Posterior vena cava (tissue), 2 donors: Measurements from ENCODE around the gene LZTS2. TPM values are rescaled to one million over a fixed set of nuclear protein-coding genes. Genes with fewer than 3 reads are reported as not detected.
A peak's percentile ranks its signal among the peaks of the same experiment; 100 is the strongest.

ENCODE experiments used
- DNase-seq: peaks from one replicate; pipeline ENCODE4 v3.0.0-alpha.2; 2020; ENCODE audit warnings: low spot score
- intact Hi-C, 2 donors: fragments of 100-400 bp; cut with DNase I; formaldehyde crosslinking; loops; one replicate each; pipeline versions ENCODE4 v1.14.1 to v1.14.2; 2022 to 2023
- total RNA-seq, 2 donors: library from RNA; stranded (reverse); fragmentation: NEBNext Ultra II Directional; extraction: Animal tissue kit (Norgen Biotek cat#: 25700); gene quantifications; one replicate each; pipeline ENCODE4 v1.2.1, GENCODE V29; 2021
- donor health status: DM: yes; HTN: yes; CAD: no.
- donor health status: DM: yes; HTN: yes; CAD: no.

Gene LZTS2
- total RNA-seq, 2 donors from 2014 or later = 71.4 to 91.3 TPM

DNA sequence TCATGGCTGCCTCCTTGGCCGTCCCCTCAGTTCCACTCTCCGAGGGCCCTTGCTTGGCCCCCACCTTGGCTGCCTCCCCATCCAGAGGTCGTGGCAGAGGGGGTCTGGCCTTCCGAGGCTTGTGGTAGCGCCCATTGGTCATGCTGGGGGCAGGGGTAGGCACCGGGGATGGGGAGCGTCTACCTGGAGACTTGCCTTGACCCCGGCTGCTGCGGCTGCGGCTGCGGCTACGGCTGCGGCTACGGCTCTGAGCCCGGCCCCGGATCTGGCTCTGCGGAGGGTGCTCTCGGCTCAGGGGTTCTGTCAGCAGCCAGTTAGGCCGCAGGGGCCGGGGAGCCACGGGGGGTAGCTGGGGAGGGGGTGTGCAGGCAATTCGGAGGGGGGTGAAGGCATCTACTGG, 10.7 kb downstream of the LZTS2 start:
- intact Hi-C loops = no loop called here
- no peak for DNase-seq

DNA sequence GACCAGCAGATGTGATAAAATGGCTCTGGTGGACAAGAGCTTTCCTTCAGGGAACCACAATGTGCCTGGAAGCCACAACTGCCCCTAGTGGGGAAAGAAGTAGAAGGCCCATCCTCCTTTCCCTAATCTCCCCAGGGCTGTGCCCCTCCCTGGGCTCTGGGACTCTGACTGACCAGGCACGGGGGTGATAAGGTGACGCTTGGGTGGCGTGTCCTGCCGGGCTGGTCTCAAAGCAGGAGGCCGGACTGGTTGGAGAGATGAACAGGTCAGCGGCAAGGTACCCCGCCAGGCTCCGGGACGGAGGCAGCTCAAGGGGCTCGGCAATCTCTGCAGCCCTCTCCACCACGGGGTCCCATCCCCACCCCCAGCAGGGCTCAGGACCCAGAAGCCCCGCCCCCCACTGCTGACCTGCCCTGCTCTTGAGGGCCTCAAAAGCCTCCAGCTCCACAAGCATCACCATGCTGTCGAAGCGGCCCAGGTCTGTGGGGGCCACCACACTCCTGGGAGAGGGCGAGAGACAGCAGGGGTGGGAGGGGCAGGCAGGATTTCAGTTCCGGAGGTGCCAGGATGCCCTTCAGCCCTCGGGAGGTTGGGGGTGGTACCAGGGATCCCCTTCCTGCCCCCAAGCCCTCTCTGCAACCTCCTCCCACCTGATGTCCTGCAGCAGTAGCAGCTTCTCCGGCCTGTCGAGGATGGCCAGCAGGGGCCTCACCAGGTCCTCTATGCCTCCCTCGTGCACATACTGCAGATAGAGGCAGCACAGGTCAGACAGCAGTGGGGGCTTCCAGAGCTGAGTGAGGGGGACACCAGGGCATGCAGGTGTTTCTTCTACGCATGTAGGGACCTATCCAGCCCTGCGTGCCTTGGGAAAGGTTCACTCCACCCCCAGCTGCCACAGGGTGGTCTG, 12.2 kb downstream of the LZTS2 start:
- DNase-seq = no peak
- intact Hi-C loops = loop anchor here in 1 of 2 donors (2.0 kb wide), 1 partner anchor 13 kb away; the partner anchor contains the start of gene LZTS2

- intact Hi-C loops = loop anchor here in 1 of 2 donors (2.0 kb wide), 1 partner anchor 14 kb away; the partner anchor contains the start of gene LZTS2
Observed at GRCh38 chr10:101012525-101013364, 13.1 kb downstream of the LZTS2 start.

DNA sequence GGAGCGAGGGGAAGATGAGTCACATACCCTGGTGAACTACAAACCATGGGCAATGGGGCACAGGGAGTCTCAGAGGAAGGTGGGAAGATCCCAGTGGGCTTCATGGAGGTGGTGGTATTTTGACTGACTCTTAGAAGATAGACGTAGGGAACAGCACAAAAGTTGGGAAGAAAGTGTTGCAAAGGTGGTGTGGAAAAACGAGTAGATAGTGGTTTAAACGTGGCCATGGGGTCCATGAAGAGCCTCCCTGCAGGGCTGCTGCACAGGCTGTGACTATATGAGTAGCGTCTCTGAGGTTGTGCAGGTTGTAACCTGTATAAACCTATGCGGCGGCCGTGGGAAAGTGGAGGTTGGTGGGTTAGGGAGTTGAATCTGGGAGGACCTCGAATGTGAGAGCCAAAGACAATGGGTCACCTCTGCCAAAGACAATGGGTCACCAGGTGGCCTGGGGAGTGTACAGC, 13.8 kb downstream of the LZTS2 start:
- intact Hi-C loops = loop anchor here in 1 of 2 donors (2.0 kb wide), 1 partner anchor 15 kb away; the partner anchor contains the start of gene LZTS2
- no peak for DNase-seq

More at GRCh38 chr10:101012525-101013364, 13.1 kb downstream of the LZTS2 start:
- peak; percentile 96 for DNase-seq

- peak; percentile 92 for DNase-seq
- intact Hi-C loops = no loop called here
Observed at GRCh38 chr10:101014230-101014884, 14.7 kb downstream of the LZTS2 start.

GRCh38 chr10:101014966-101015581, 15.5 kb downstream of the LZTS2 start:
- intact Hi-C loops = no loop called here
- no peak for DNase-seq

- no peak for DNase-seq
- intact Hi-C loops = no loop called here
Observed at GRCh38 chr10:101015582-101015973, 16.0 kb downstream of the LZTS2 start.

DNA sequence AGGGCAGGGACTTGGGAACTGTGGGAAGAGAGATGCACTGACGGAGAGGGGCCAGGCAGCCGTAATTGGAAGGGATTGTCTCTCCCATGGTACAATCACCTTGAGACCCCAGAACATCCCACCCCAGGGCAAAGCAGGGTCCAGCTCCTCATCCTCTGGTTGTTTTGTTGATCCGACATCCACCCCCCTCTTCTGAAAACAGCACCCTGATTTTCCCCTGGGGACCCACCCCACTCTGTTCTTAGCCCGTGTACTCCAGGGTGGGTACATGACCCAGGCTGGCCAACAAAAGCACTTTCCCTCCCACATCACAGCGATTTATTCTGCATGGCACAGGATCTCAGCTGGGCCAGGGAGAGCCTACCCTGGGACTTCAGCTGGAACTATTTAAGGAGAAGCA, 17.2 kb downstream of the LZTS2 start:
- intact Hi-C loops = no loop called here

GRCh38 chr10:101018118-101018599, 18.6 kb downstream of the LZTS2 start:
- no peak for DNase-seq
- intact Hi-C loops = no loop called here

More for the DNA sequence above, 17.2 kb downstream of the LZTS2 start:
- no peak for DNase-seq

DNA sequence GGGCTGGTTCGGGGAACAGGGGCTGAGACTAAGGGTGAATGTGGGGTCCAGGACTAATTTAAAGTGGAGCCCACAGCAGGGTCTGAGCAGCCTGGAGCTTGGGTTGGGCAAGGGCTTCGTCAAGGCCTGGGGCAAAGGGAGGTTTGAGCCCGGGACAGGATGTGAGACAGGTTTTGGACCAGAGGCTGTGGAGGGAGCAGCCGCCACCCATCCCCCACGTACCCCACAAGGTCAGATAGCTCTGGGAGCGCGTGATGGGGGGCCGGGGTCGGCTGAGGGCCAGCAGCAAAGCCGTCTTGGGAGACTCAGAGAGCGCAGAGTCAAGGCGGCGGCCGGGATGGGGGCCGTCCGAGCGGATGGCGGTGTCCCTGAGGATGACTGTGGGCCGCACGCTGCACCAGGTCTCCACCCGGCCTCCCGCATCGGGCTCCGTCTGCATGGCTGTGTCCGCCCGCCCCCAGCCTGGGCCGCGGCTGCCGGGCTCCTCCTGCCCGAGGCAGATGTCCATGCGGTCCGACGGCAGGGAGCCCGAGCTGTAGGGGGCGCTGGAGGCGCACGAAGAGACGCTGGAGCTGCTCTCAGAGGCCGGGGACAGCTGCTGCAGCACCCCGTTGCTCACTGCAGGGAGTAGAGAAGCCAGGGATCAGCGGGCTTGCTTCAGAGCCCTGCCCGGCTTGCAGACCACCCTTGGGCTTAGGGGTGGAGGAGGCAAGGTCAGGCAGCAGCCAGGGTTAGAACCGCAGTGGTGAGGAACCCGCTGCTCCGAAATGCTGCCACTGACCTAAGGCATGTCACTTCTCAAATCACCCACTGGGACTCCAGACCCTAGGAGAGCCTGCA, 19.2 kb downstream of the LZTS2 start:
- DNase-seq = peak; percentile 96

GRCh38 chr10:101019440-101019703, 19.8 kb downstream of the LZTS2 start:
- intact Hi-C loops = no loop called here
- DNase-seq = no peak

More for the DNA sequence above, 19.2 kb downstream of the LZTS2 start:
- intact Hi-C loops = no loop called here

DNA sequence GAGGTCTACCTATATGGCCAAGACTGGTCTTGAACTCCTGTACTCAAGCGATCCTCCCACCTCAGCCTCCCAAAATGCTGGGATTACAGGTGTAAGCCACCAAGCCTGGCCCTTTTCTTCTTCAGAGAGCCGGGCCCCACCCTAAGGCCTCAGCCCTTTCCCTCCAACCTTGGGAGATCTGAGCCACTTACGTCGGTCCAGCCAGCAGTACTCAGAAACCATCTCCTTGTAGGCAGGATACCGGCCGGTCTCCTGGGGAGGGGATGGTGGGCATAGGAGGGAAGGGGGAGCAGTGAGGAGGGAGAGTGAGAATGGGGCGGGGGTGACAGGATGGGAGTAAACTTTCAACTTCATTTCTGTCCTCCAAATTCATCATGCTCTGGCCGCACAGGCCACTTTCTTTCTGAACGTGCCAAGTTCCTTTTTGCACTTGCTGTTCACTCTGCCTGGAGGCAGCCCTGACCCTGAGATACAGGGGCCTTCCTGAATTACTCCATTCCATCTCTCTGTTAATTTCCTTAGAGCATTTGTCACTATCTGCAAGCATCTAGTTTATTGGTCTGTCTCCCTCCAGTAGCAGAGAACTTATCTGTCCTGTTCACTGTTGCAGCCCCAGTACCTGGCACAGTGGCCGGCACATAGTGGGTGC, 20.9 kb downstream of the LZTS2 start:
- DNase-seq = no peak
- intact Hi-C loops = no loop called here

DNA sequence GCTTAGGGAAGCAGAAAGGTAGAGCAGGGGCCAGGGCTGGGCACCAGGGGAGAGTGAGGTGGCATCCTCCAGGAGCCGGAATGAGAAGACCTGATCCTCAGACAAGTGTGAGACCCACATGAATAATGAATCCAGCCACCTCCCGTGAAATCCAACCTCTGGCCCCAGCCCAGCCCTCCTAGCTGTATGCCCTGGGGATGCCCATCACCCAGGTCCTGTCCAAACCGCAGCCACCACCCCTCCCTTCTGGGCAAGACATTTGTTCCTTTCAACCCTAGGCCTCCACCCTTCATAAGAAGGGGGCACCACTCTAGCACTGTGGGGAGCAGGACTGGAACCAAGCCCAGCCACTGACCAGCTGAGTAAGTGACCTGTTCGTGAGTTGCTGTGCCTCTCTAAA, 21.6 kb downstream of the LZTS2 start:
- DNase-seq = no peak
- intact Hi-C loops = no loop called here

DNA sequence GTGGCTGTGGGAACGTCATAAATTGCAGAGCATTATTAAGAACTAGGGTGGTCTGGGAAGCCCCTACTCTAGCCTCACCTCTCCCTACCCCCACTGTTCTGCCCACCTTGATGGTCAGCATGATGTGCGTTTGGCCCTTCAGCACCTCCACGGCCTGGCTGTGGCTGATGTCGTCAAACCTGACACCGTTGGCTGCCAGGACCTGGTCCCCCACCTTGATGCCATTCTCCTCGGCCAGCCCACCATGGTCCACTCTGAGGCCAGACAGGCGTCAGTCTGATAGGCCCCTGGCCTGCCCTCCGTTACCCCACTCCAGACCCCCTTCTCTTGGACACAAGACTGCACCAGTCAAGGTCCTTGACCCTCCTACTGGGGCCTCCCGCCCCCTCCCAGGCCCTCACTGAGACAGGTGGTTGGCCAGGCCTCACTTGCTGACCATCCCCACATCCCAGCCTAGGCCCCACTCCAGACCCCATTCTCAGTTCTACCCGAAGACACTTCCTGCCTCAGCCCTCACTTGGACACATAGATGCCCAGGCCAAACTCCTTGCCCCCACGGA, 22.2 kb downstream of the LZTS2 start:
- intact Hi-C loops = no loop called here
- no peak for DNase-seq

DNA sequence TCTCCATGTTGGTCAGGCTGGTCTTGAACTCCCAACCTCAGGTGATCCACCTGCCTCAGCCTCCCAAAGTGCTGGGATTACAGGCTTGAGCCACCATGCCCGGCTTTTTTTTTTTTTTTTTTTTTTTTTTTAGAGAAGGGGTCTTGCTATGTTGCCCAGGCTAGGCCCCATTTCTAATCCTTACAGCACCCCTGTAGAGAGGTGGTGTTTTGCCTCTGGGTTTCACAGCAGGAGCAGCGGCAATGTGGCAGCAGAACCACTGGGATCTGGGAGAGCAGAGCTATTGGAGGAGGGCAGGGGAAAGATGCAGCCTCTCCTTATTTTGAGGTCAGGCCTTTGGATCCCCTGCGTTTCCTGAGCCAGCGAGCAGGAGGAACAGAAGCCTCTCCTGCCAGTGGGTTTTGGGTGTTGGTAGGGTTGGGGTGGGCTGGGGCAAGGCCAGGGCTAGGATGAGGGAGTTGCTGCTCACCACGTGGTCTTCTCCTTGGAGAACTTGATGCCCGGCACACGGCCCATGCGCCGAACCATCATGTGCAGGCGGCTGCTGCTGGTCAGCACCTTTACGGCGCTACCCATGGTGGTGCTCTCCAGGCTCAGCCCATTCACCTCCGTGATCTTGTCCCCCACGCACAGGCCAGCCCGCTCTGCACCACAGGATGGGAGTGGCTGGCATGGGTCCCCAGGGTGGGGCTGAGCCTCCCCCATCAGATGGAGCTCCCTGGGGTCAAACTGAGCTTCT, 23.5 kb downstream of the LZTS2 start:
- no peak for DNase-seq
- intact Hi-C loops = no loop called here

GRCh38 chr10:101027106-101027720, 27.6 kb downstream of the LZTS2 start:
- intact Hi-C loops = no loop called here
- no peak for DNase-seq
